ENCODE data around the gene PARD3B. TPM values are rescaled to one million over a fixed set of nuclear protein-coding genes. Genes with fewer than 3 reads are reported as not detected.
A peak's percentile ranks its signal among the peaks of the same experiment; 100 is the strongest.

Gene PARD3B, protein sequence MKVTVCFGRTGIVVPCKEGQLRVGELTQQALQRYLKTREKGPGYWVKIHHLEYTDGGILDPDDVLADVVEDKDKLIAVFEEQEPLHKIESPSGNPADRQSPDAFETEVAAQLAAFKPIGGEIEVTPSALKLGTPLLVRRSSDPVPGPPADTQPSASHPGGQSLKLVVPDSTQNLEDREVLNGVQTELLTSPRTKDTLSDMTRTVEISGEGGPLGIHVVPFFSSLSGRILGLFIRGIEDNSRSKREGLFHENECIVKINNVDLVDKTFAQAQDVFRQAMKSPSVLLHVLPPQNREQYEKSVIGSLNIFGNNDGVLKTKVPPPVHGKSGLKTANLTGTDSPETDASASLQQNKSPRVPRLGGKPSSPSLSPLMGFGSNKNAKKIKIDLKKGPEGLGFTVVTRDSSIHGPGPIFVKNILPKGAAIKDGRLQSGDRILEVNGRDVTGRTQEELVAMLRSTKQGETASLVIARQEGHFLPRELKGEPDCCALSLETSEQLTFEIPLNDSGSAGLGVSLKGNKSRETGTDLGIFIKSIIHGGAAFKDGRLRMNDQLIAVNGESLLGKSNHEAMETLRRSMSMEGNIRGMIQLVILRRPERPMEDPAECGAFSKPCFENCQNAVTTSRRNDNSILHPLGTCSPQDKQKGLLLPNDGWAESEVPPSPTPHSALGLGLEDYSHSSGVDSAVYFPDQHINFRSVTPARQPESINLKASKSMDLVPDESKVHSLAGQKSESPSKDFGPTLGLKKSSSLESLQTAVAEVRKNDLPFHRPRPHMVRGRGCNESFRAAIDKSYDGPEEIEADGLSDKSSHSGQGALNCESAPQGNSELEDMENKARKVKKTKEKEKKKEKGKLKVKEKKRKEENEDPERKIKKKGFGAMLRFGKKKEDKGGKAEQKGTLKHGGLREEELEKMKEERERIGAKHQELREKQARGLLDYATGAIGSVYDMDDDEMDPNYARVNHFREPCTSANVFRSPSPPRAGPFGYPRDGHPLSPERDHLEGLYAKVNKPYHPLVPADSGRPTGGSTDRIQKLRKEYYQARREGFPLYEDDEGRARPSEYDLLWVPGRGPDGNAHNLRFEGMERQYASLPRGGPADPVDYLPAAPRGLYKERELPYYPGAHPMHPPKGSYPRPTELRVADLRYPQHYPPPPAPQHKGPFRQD (N-terminal part only)
- total RNA-seq (2014; rRNA removed; shearing (Covaris generic)): 0.63 and 1.3 TPM in 2 replicates

DNA sequence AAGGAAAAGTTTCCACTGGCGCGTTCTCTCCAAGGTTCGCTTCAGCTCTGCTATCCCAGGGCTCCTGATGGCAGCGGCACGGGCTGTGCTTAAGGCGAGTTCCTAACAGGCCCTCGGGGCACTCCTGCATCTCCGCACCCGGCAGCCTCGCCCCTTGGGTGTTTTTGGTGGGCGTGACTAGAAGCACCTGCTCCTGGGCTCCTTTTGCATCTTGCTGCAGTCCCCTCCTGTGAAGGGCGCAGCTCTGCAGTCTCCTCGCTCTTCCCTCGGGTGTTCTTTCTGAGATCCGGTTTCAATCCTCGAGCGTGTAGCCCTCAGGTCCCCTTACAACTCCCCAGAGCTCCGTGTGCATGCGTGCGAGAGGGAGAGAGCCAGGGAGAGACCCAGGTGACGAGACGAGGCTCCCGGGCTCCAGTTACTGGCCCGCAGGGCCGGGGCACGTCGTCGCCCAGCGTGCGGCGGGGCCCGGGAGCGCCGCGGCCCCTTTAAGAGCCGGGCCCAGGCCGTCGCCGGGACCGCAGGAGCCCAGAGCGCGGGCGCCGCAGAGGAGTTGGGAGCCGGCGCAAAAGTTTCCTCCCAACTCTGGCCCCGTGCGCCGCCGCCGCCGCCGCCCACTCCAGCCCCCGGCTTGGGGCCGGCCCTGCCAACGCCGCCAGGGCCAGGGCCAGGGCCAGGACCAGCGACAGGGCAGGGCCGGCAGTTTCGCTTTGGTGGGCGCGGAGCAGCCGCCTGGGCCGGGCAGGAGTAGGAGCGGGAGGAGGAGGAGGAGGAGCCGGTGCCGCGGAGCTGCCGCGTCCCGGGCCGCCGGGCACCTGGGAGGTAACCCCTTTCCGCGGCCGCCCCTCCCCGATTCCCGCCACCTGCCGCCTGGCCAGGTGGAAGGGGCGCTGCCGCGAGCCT, at the start of gene PARD3B:
Gene PARD3B (plus strand): TSS at position 515 of the 900 bp plus-strand sequence. CDS start 525 bp downstream, outside the sequence.
- DNase-seq (ENCODE audit: low read depth): peak; percentile 61

DNA sequence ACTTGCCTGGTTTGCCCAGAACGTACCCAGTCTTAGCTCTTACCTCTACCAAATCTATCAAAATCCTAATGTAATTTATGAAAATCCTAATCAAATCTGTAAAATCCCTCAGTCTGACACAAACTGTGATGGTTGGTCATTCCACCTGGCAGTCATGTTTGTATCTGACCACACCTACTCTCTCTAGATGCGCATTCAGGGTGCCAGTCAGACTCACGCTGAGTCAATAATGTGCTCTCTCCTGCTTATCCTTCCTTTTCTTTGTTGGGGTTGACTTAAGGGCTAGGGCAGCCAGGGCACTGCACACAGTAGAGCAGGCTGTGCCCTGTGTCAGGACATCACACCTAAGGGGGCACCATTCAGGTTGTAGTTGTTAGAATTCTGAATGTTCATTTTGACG, 48.5 kb upstream of the PARD3B start:
- DNase-seq (ENCODE audit: low read depth): no peak

DNA sequence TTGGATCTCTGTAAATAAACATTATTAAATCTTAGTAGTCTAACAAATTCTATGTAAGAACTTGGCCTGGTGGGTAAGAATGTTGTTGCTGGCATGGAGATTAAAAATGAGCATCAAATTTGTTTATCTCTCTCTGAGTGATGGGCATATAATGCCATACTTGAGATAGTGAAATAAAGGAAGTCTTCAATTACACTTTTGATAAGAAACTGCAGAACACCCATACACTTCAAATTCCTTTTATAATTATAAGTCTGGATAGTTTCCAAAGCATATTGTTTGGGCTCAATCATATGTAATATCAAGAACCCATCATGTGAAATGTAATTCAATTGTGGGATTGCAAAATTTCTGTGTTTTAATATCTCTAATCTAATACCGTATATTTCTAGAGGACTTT, 47.4 kb upstream of the PARD3B start:
- no peak for DNase-seq (ENCODE audit: low read depth)

DNA sequence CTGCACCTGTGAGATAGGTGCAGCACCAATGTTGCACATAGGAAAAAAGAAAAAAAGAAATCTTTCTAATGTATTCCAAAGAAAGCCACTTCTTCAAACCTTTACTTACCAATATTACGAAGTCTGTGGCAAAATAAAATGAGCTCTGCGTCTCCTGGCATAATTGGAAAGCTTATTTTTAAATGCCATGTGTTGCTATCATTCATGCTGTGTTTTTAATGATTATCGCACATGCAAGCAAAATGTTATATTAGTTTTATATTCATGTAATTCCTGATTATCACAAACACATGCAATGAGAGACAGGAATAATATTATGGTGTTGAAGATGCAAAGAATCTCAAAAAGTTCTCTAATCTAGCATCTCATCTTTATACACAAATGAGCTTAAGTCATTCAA, 47.0 kb upstream of the PARD3B start:
- no peak for DNase-seq (ENCODE audit: low read depth)

DNA sequence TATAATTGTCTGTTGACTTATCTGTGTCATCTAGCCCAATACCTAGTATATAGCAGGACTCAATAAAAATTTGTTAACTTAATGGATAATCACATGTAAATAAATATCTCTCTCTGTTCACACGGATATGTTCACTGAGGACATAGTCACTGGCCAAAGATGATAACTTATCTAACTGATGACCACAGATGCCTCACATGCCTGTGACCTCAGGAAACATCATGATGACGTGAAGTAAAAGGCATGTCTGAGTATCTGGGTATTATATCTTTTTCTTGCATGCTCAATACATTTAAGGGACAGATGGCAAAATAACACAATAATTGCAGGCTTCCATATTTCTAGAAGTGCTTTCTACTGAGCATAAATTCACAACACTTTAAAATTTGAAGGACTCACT, 41.4 kb upstream of the PARD3B start:
- DNase-seq (ENCODE audit: low read depth): peak; percentile 15

DNA sequence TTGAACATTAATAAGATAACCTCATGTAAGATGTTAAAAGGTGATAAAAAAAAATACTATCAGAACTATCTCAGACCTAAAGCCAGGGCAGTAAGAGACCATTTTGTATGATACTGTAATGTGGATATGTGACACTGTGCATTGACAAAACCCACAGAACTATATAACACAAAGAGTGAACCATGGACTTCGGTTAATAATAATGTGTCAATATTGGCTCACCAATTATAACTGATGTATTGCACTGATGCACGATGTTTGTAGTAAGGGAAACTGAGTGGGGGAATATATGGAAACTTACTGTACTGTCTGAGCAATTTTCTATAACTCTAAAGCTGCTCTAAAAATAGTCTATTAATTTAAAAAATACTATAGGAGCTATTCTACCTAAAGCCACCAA, 40.7 kb upstream of the PARD3B start:
- DNase-seq (ENCODE audit: low read depth): no peak

DNA sequence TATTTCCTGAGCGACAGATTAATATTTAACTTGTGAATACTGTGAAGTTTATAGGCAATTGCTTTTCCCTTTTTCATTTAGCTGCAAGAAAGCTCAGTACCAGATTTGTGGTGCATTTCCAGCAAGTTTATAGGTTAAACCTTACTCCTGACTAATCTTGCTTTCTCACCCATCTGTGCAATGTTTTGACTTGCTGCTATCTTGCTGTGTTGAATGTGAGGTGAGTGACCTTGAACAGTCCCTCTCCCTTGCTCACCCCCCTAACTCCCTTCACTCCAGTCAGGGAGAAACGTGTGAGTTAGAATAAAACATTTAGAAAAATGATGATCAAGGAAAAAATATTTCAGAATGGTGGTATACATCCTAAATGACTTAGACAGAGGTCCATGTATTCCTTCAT, 39.8 kb upstream of the PARD3B start:
- DNase-seq (ENCODE audit: low read depth): no peak

DNA sequence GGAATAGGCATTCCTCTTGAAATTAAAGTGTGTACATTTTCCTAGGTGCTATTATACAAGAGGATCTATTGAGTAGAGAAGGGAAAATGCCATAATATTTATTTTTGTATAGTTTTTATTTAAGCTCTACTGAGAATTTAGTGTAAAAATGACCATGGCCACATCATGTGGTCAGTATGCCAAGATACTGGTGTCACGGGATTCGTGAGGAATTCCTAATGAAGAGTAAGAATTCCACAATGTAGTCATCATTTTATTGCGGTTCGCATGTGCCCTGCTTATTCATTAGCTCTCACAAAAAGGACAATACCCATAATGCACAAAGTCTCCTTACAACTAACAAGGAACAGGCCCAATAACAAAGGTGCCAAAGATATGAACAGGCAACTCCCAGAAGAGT, 39.3 kb upstream of the PARD3B start:
- peak; percentile 49 for DNase-seq (ENCODE audit: low read depth)

DNA sequence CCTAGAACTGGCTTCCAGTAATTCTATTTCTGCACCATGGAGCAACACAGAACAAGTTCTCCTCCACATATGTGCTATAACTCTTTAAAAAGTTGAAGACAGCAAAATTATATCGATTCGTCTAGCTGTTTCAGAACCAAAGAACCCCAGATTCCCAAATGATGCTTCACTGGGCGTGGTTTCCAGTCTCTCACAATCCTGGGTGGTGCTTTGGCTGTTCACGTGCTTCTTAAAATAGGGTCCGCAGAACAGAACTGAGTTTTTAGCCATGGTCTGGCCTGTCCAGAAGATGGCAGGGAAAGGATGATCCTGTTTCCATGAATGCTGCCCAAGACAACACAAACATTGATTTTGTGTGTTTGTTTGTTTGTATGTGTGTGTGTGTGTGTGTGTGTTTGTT, 37.6 kb upstream of the PARD3B start:
- no peak for DNase-seq (ENCODE audit: low read depth)

DNA sequence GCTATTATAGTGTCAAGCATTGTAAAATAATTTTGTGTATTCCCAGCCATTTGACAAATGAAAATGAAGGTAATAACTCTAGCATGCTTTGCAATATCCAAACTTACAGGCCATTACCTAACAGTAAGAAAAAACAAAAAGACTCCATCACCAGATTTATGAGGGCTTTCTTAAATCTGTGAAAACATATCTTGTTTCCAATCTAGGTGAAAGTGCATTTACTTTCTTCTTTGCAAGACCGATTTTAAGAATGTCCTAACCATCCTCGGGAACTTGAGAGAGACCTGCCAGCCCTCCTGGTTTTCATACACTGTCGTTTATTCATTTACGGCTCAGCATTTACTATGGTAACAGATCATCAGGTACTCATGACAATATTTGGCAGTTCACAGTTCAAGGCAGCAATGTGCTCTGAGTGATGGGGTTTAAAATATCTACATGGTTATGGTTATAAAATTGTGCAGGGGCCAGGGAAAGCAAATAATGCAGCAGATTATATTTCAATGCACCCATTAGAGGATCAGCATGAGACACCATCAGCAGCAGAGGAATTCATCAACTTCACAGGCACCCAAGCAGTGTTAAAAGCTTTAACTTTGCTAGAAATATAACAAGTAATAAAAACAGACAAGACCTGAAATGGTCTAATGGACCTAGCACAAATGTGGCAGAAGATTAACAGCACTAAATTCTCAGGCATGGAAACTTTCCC, 34.4 kb upstream of the PARD3B start:
- DNase-seq (ENCODE audit: low read depth): no peak

DNA sequence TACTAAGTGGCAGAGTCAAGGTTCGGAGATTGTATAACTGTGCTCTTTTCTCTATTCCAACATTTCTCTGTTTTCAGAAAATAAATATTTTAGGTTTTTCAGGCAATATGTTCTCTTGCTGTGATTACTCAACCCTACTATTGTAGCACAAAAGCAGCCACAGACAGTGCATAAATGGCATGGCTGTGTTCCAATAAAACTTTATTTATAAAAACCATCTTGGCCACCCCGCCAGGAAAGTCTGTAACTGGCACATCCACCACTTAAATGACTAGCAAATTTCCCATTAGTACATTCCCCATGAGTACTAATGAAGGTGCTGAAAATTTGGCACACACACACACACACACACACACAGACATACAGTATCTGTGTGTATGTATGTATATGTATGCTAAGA, 30.8 kb upstream of the PARD3B start:
- DNase-seq (ENCODE audit: low read depth): no peak

DNA sequence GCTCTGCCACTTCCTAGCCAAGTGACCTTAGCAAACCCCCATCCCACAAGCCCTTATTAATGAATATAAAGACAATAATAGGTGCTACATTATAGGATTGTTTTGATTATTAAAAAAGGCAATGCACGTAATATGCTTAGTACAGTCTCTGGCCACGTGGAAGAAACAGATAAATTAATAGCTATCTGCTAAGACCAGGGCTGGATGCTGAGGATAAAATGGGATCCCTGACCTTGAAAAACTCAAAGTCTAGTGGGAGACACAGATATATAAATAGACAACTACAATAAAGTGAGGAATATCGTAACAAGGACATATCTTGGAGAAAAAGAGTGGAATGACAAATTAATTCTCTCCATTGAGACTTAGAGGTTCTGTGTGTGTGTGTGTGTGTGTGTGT, 29.9 kb upstream of the PARD3B start:
- no peak for DNase-seq (ENCODE audit: low read depth)

DNA sequence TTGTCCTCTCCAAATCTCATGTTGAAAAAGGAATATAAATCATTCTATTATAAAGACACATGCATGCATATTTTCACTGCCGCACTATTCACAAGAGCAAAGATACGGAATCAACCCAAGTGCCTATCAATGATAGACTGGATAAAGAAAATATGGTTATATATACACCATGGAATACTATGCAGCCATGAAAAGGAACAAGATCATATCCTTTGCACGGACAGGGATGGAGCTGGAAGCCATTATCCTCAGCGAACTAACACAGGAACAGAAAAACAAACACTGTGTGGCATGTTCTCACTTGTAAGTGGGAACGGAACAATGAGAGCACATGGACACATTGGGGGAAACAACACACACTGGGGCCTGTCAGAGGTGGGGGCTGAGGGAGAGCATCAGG, 28.1 kb upstream of the PARD3B start:
- no peak for DNase-seq (ENCODE audit: low read depth)

DNA sequence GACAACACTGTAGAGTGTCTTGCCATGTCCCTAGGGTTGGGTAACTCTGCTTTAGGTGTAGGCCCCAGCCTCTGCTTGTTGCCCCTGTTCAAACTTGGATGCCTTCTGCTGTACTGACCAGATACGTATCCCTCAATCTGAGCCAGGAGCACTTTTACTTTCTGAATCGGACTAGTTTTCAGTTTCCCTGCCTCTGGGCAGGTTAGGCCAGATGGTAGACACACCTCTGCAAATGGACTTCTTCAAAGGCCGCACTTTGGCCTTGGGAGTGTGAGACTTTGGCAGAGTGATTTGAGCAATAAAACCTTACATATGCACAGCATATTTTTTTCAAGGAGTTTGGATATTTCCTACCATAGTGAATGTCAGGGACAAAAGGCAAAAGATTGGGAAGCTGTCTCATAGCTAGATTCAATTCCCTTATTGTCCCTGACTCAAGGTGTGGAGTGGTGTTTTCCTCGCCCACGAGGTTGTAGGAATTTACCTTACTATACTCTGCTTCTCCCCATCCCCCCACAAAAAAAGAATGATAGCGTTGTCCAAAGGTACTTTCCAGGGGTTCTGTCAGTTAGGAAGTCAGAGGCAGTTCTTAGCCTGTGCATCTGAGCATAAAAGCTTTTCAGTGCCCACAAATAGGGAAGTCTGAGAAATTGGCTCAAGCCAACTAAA, 15.3 kb upstream of the PARD3B start:
- DNase-seq (ENCODE audit: low read depth): no peak

DNA sequence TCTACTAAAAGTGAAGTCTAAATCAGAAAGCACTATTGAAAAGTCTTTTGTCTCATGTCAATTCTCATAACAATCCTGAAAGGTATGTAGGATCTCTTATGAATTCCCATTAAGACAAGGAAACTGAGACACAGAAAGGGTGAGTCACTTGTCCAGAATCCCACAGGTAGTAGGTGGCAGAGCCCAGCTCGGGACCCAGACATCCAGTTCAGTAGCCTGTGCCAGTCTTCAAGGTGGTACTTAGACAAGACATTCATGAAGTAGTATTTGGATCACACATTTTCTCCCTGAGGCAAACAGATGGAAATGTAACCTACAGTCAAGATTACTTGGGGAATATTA, 14.8 kb upstream of the PARD3B start:
- DNase-seq (ENCODE audit: low read depth): no peak

DNA sequence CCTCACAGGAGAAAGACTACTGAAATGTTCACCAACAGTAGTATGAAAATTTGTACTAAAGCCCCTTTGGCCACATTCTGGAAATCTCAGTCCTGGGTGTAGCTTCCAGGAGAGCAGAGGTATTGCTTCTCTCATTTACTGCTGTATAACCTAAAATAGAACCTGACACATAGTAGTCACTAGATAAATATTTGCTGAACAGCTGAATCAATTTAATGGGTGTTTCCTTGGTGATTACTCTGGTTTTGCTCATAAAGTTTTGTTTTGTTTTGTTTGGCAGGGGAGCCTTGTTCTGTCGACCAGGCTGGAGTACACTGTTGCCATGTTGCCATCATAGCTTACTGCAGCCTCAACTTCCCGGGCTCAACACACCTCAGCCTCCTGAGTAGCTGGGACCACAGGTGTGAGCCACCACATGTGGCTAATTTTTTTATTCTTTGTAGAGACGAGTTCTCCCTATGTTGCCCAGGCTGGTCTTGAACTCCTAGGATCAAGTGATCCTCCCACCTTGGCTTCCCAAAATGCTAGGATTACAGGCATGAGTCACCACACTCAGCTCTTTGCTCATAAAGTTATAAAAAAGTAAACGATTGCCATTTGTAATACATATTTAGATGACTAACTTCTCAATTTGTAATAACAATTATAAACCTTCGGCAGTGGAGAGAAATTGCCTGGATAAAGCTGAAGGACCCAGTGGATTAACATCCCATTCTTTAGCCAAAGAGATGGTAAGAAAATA, 11.5 kb upstream of the PARD3B start:
- DNase-seq (ENCODE audit: low read depth): peak; percentile 51

DNA sequence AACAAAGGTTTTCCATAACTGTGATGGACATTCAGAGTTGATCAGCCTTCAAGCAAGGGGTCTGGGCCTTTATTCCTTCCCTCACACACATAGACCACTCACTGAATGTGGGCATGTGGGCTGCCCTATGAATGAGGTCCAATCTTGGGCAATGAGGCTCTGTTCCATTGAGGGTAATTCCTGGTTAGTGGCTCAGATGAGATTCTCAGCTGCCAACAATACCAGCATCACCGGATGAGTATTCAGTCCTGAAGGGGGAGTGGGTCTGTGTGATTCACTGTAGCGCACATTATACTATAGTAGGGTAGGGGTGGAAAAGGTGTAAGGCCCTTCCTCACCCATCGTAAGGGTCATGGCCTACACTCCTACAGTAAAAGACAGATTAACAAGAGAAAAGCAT, 9.9 kb upstream of the PARD3B start:
- no peak for DNase-seq (ENCODE audit: low read depth)

DNA sequence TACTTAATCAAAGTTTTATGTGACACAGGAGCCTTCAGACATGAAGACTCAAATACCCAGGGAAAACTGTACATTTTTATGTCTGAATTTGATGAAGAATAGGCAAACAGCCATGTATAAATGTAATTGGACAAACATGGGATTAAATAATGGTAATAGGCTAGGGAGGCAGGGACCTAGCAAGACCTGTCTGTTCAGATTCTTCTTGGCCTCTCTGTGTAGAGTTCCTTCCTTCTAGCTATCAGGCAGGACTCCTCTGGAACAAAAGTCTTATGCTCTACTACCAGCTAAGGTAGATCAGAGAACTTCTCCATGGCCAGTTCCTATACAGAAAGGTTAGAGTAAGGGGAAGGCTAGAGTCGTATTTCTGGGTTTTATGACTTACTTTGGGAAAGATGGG, 9.5 kb upstream of the PARD3B start:
- DNase-seq (ENCODE audit: low read depth): no peak
